HUES6 (cell line): Measurements from ENCODE around the gene TMEM258.

Experiments
- H3K27ac ChIP-seq: 2 replicates; pipeline ENCODE4 v1.7.0; 2013; ENCODE audit warnings: low read depth, mild to moderate bottlenecking, low read length, inconsistent platforms
- H3K27me3 ChIP-seq: 2 replicates; pipeline ENCODE4 v1.6.1; 2013; ENCODE audit warnings: low read length; ENCODE audit not compliant: control insufficient read depth, insufficient read depth
- H3K36me3 ChIP-seq: 2 replicates; pipeline ENCODE4 v1.6.1; 2013; ENCODE audit warnings: low read length; ENCODE audit not compliant: control insufficient read depth, insufficient read depth
- H3K4me1 ChIP-seq: 2 replicates; pipeline ENCODE4 v1.6.1; 2013; ENCODE audit warnings: low read length; ENCODE audit not compliant: control insufficient read depth, insufficient read depth
- H3K4me3 ChIP-seq: 2 replicates; pipeline ENCODE4 v1.5.1; 2013; ENCODE audit warnings: low read depth, low read length
- H3K9ac ChIP-seq: one replicate; pipeline ENCODE4 v1.6.1; 2013; ENCODE audit warnings: mild to moderate bottlenecking, low read length
- H3K9me3 ChIP-seq: 2 replicates; pipeline ENCODE4 v1.6.1; 2013; ENCODE audit warnings: low read depth, low read length; ENCODE audit not compliant: control insufficient read depth, insufficient read depth

Gene TMEM258

GRCh38 chr11:61763930-61764605, 28.3 kb downstream of the TMEM258 start:
- Histone ChIP-seq H3K9ac (no peak overlapping the region), H3K27ac (no peak overlapping the region), H3K4me1 (peaks cover 39% of the 10 kb centered on the region), H3K36me3 (no peaks in the 10 kb centered on the region), H3K27me3 (no peaks in the 10 kb centered on the region), H3K4me3 (no peak overlapping the region), H3K9me3 (no peaks in the 10 kb centered on the region)

GRCh38 chr11:61762798-61763197, 29.6 kb downstream of the TMEM258 start:
- H3K9ac ChIP-seq = no peak overlapping the region
- no peaks in the 10 kb centered on the region for H3K9me3 ChIP-seq
- no peaks in the 10 kb centered on the region for H3K27me3 ChIP-seq
- peaks cover 39% of the 10 kb centered on the region for H3K4me1 ChIP-seq
- no peak overlapping the region for H3K27ac ChIP-seq
- no peak overlapping the region for H3K4me3 ChIP-seq
- no peaks in the 10 kb centered on the region for H3K36me3 ChIP-seq

- no peak overlapping the region for H3K4me3 ChIP-seq
- H3K9me3 ChIP-seq = no peaks in the 10 kb centered on the region
- H3K36me3 ChIP-seq = no peaks in the 10 kb centered on the region
- peaks cover 44% of the 10 kb centered on the region for H3K4me1 ChIP-seq
- H3K9ac ChIP-seq = no peak overlapping the region
- H3K27ac ChIP-seq = no peak overlapping the region
- H3K27me3 ChIP-seq = no peaks in the 10 kb centered on the region
These were observed 30.2 kb downstream of the TMEM258 start for GRCh38 chr11:61762223-61762615.

- no peak overlapping the region for H3K4me3 ChIP-seq
- no peak overlapping the region for H3K27ac ChIP-seq
- H3K9ac ChIP-seq = no peak overlapping the region
- H3K36me3 ChIP-seq = no peaks in the 10 kb centered on the region
- H3K27me3 ChIP-seq = no peaks in the 10 kb centered on the region
- no peaks in the 10 kb centered on the region for H3K9me3 ChIP-seq
- H3K4me1 ChIP-seq = peaks cover 50% of the 10 kb centered on the region
These were observed 30.8 kb downstream of the TMEM258 start for GRCh38 chr11:61761440-61762222.

GRCh38 chr11:61760946-61761345, 31.5 kb downstream of the TMEM258 start:
- H3K9me3 ChIP-seq = no peaks in the 10 kb centered on the region
- H3K4me1 ChIP-seq = peaks cover 57% of the 10 kb centered on the region
- no peak overlapping the region for H3K27ac ChIP-seq
- H3K9ac ChIP-seq = no peak overlapping the region
- H3K27me3 ChIP-seq = no peaks in the 10 kb centered on the region
- no peak overlapping the region for H3K4me3 ChIP-seq
- H3K36me3 ChIP-seq = no peaks in the 10 kb centered on the region

- peaks cover 18% of the 10 kb centered on the region for H3K27me3 ChIP-seq
- peaks cover 66% of the 10 kb centered on the region for H3K4me1 ChIP-seq
- no peak overlapping the region for H3K27ac ChIP-seq
- H3K9me3 ChIP-seq = no peaks in the 10 kb centered on the region
- H3K4me3 ChIP-seq = no peak overlapping the region
- H3K36me3 ChIP-seq = no peaks in the 10 kb centered on the region
- peak overlapping the region; percentile 0 for H3K9ac ChIP-seq
These were observed 35.1 kb downstream of the TMEM258 start for GRCh38 chr11:61757213-61757862.

- Histone ChIP-seq H3K9ac (peak overlapping the region; percentile 42), H3K27ac (no peak overlapping the region), H3K9me3 (no peaks in the 10 kb centered on the region), H3K36me3 (no peaks in the 10 kb centered on the region), H3K4me1 (peaks cover 63% of the 10 kb centered on the region), H3K27me3 (peaks cover 24% of the 10 kb centered on the region), H3K4me3 (no peak overlapping the region)
These were observed 35.8 kb downstream of the TMEM258 start for GRCh38 chr11:61756452-61757212.

- H3K27ac ChIP-seq = no peak overlapping the region
- H3K9ac ChIP-seq = no peak overlapping the region
- no peaks in the 10 kb centered on the region for H3K9me3 ChIP-seq
- no peaks in the 10 kb centered on the region for H3K36me3 ChIP-seq
- H3K4me1 ChIP-seq = peaks cover 58% of the 10 kb centered on the region
- peaks cover 25% of the 10 kb centered on the region for H3K27me3 ChIP-seq
- no peak overlapping the region for H3K4me3 ChIP-seq
These were observed 36.3 kb downstream of the TMEM258 start for GRCh38 chr11:61756147-61756451.

- no peak overlapping the region; the same call in 1 of the 2 replicates for H3K27ac ChIP-seq
- H3K9ac ChIP-seq = peak overlapping the region; percentile 55
- peak overlapping the region; percentile 28; the same call in 1 of the 2 replicates for H3K4me3 ChIP-seq
- no peaks in the 10 kb centered on the region for H3K9me3 ChIP-seq
- no peaks in the 10 kb centered on the region for H3K36me3 ChIP-seq
- H3K4me1 ChIP-seq = peaks cover 54% of the 10 kb centered on the region
- H3K27me3 ChIP-seq = peaks cover 29% of the 10 kb centered on the region
These were observed 37.6 kb downstream of the TMEM258 start for GRCh38 chr11:61754534-61755482.

- peaks cover 29% of the 10 kb centered on the region for H3K27me3 ChIP-seq
- no peak overlapping the region; the same call in 1 of the 2 replicates for H3K27ac ChIP-seq
- no peak overlapping the region for H3K9ac ChIP-seq
- H3K36me3 ChIP-seq = no peaks in the 10 kb centered on the region
- H3K9me3 ChIP-seq = no peaks in the 10 kb centered on the region
- H3K4me3 ChIP-seq = peak overlapping the region; percentile 69; the same call in 1 of the 2 replicates
- peaks cover 66% of the 10 kb centered on the region for H3K4me1 ChIP-seq
These were observed 38.7 kb downstream of the TMEM258 start for GRCh38 chr11:61753672-61754071.
